Measurements from ENCODE around the gene DEFB128. TPM values are rescaled to one million over a fixed set of nuclear protein-coding genes. Genes with fewer than 3 reads are reported as not detected.

Gene DEFB128
- total RNA-seq, 1 donor: not detected

DNA sequence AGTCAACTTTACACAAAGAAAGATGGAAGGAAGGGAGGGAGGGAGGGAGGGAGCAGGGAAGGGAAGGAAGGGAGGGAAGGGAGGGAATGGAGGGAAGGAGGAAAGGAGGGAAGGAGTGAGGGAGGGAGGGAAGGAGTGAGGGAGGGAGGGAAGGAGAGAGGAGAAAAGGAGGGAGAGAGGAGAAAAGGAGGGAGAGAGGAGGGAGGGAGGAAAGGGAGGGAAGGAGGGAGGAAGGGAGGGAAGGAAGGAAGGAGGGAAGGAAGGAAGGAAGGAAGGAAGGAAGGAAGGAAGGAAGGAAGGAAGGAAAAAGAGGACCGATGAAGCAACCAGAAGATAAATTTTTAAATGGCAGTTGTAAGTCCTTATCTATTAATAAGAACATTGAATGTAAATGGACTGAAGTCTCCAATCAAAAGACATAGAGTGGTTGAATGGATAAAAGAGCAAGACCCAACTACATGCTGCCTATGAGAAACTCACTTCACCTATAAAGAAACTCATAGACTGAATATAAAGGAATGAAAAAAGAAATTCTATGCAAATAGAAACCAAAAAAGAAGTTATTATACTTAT lies 31.8 kb upstream of the DEFB128 start:
- TF ChIP-seq, protein P1, sequence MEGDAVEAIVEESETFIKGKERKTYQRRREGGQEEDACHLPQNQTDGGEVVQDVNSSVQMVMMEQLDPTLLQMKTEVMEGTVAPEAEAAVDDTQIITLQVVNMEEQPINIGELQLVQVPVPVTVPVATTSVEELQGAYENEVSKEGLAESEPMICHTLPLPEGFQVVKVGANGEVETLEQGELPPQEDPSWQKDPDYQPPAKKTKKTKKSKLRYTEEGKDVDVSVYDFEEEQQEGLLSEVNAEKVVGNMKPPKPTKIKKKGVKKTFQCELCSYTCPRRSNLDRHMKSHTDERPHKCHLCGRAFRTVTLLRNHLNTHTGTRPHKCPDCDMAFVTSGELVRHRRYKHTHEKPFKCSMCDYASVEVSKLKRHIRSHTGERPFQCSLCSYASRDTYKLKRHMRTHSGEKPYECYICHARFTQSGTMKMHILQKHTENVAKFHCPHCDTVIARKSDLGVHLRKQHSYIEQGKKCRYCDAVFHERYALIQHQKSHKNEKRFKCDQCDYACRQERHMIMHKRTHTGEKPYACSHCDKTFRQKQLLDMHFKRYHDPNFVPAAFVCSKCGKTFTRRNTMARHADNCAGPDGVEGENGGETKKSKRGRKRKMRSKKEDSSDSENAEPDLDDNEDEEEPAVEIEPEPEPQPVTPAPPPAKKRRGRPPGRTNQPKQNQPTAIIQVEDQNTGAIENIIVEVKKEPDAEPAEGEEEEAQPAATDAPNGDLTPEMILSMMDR (IDR thresholded peaks at IDR 0.05; ENCODE audit: insufficient read depth, low read length): no peak
- no peak for DNase-seq (ENCODE audit: low read depth)

GRCh38 chr20:219290-220115 lies 30.0 kb upstream of the DEFB128 start:
- H3K4me3 ChIP-seq (ENCODE audit: low read depth, low read length): no peak overlapping the region
- TF ChIP-seq, protein P1 (IDR thresholded peaks at IDR 0.05; ENCODE audit: insufficient read depth, low read length): peak; percentile 7
- peak; percentile 11 for DNase-seq (ENCODE audit: low read depth)

More for the DNA sequence above, 31.8 kb upstream of the DEFB128 start:
- H3K4me3 ChIP-seq (ENCODE audit: low read depth, low read length): no peak overlapping the region

GRCh38 chr20:217266-217665 lies 27.8 kb upstream of the DEFB128 start:
- TF ChIP-seq, protein P1 (IDR thresholded peaks at IDR 0.05; ENCODE audit: insufficient read depth, low read length): no peak
- no peak for DNase-seq (ENCODE audit: low read depth)
- H3K4me3 ChIP-seq (ENCODE audit: low read depth, low read length): no peak overlapping the region

GRCh38 chr20:215796-216195 lies 26.3 kb upstream of the DEFB128 start:
- TF ChIP-seq, protein P1 (IDR thresholded peaks at IDR 0.05; ENCODE audit: insufficient read depth, low read length): no peak
- no peak overlapping the region for H3K4me3 ChIP-seq (ENCODE audit: low read depth, low read length)
- DNase-seq (ENCODE audit: low read depth): no peak

- TF ChIP-seq, protein P1 (IDR thresholded peaks at IDR 0.05; ENCODE audit: insufficient read depth, low read length): no peak
- H3K4me3 ChIP-seq (ENCODE audit: low read depth, low read length): no peak overlapping the region
- DNase-seq (ENCODE audit: low read depth): no peak
Observed at GRCh38 chr20:214383-214782, 24.9 kb upstream of the DEFB128 start.

DNA sequence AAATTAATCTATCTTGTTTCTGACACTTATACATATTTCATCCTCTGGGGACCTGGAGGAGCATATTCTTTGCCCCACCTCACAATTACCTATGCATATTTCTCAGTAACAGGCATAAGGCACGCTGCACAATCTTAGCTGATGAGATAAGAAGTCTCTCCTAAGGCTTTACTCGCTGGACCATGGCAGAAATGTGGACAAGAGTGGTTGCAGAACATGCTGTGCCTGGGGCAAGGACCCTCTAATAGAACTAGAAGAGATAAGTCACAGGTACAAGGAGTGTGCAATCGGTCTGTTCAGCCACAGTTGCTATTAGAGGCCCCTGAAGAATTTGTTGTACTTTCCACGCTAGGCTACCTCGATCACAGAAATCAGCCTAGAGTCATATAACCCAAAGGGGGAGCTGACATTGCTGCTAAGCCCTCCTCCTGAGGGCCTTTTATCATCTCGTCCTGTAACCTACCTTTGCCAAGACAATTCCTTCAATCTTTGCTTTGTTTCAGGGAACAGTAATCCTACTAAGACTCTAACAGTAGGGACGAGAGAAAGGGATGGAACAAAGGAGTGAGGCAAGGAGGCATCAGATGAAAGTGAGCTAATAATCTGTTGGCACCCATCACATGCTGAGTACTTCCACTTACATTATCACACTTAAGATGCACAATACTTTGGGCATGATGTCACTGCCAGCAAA lies 21.4 kb upstream of the DEFB128 start:
- no peak for DNase-seq (ENCODE audit: low read depth)
- TF ChIP-seq, protein P1 (IDR thresholded peaks at IDR 0.05; ENCODE audit: insufficient read depth, low read length): no peak
- H3K4me3 ChIP-seq (ENCODE audit: low read depth, low read length): no peak overlapping the region

Data from fibroblast of the aortic adventitia (primary cell).